PC-9 (cell line): ENCODE data around the gene GLRA1. TPM values are rescaled to one million over a fixed set of nuclear protein-coding genes. Genes with fewer than 3 reads are reported as not detected.

Experiments
- BruUV-seq: library from RNA; stranded (reverse); fragments of 400-500 nt; replicated peaks from 2 replicates; lab custom pipeline; 2021; lab: Mats Ljungman, UMichigan
- CTCF ChIA-PET: fragments of 300-600 bp; sonication (Branson Sonifier 250); formaldehyde crosslinking; loops from one replicate; lab custom pipeline; 2022; ENCODE audit warnings: antibody characterized with exemption; lab: Charles Lee
- POLR2A ChIA-PET: fragments of 300-600 bp; sonication (Branson Sonifier 250); formaldehyde crosslinking; loops from one replicate; lab custom pipeline; 2022; ENCODE audit warnings: antibody characterized with exemption; ENCODE audit not compliant: unreplicated experiment; lab: Charles Lee
- DNase-seq, 2 experiments: peaks; one replicate each; pipeline versions ENCODE4 v3.0.0 to v3.0.0-alpha.2; 2015 to 2022; ENCODE audit warnings: mixed read lengths in 1 of 2
- H2AFZ ChIP-seq: fragments of 200-600 bp; sonication (generic); 2 replicates; pipeline ENCODE4 v1.8.1; 2017; ENCODE audit warnings: antibody characterized with exemption
- H3F3A ChIP-seq: fragments of 200-600 bp; sonication (generic); 2 replicates; pipeline ENCODE4 v1.8.1; 2017; ENCODE audit warnings: antibody characterized with exemption, mild to moderate bottlenecking, low read depth; ENCODE audit not compliant: insufficient read depth
- H3K27ac ChIP-seq: fragments of 200-600 bp; sonication (generic); 2 replicates; pipeline ENCODE4 v1.6.1; 2016; ENCODE audit warnings: mixed run types
- H3K27me3 ChIP-seq: fragments of 200-600 bp; sonication (generic); 2 replicates; pipeline ENCODE4 v1.6.1; 2016; ENCODE audit warnings: low read depth, mixed run types; ENCODE audit not compliant: insufficient read depth
- H3K36me3 ChIP-seq: fragments of 200-600 bp; sonication (generic); 2 replicates; pipeline ENCODE4 v1.6.1; 2016; ENCODE audit warnings: low read depth, mixed run types
- H3K4me1 ChIP-seq: fragments of 200-600 bp; sonication (generic); replicated peaks from 2 replicates; pipeline ENCODE4 v1.6.1; 2016; ENCODE audit warnings: mixed run types; ENCODE audit not compliant: insufficient read depth
- H3K4me2 ChIP-seq: fragments of 200-600 bp; sonication (generic); 2 replicates; pipeline ENCODE4 v1.6.1; 2017; ENCODE audit warnings: mixed run types
- H3K4me3 ChIP-seq: fragments of 200-600 bp; sonication (generic); 2 replicates; pipeline ENCODE4 v1.6.1; 2016; ENCODE audit warnings: mixed run types
- H3K79me2 ChIP-seq: fragments of 200-600 bp; sonication (generic); 2 replicates; pipeline ENCODE4 v1.6.1; 2017; ENCODE audit warnings: low read depth, mixed run types
- H3K9me2 ChIP-seq: fragments of 200-600 bp; sonication (generic); 2 replicates; pipeline ENCODE4 v1.8.1; 2017; ENCODE audit warnings: mild to moderate bottlenecking; ENCODE audit not compliant: insufficient read depth
- H3K9me3 ChIP-seq: fragments of 200-600 bp; sonication (generic); 2 replicates; pipeline ENCODE4 v1.8.1; 2016; ENCODE audit warnings: low read depth; ENCODE audit not compliant: insufficient read depth
- H4K20me1 ChIP-seq: fragments of 200-600 bp; sonication (generic); 2 replicates; pipeline ENCODE4 v1.8.1; 2017; ENCODE audit not compliant: insufficient read depth
- EZH2 ChIP-seq: fragments of 200-600 bp; sonication (generic); IDR thresholded peaks from 2 replicates; pipeline ENCODE4 v1.8.0; 2017; ENCODE audit warnings: antibody characterized with exemption, low read depth
- intact Hi-C: fragments of 100-400 bp; cut with micrococcal nuclease; formaldehyde crosslinking; loops from one replicate; pipeline ENCODE4 v1.10.0; 2022; ENCODE audit not compliant: unreplicated experiment
- total RNA-seq: library from RNA; stranded (reverse); gene quantifications from 2 replicates; pipeline ENCODE4 v1.2.3, GENCODE V29; 2021
- TF ChIP-seq, protein P1 (sequence below): fragments of 200-600 bp; sonication (generic); conservative IDR thresholded peaks from 2 replicates; pipeline ENCODE4 v1.6.1; 2017; ENCODE audit warnings: mixed run types, antibody characterized with exemption, mild to moderate bottlenecking, moderate library complexity

GLRA1 gene
- total RNA-seq, 1 experiment from 2014 or later, result not detected

DNA sequence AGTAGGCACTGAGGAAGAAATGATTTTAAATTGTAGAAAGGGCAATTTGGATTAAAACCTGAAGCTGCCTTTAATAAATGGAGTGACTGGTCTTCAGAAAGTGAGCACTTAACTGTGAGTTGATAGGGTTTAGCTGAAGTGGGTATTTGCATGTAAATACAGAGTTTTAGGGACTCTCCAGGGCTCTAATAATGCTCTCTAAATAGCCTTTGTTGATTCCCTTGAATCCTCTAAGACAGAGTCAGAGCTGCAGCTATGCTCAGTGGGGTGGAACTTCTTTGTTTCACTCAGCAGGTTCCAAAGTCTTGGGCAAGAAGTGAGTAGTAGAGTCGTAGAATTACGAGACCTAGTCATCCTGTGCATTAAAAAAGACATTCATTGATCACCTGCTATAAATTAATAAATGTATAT, 21.4 kb downstream of the GLRA1 start:
- Histone ChIP-seq H4K20me1 (peaks cover 3% of the 10 kb centered on the region; the same call in 1 of the 2 replicates), H2AFZ (no peak overlapping the region), H3K27me3 (peaks cover 12% of the 10 kb centered on the region; the same call in 1 of the 2 replicates), H3K9me2 (no peaks in the 10 kb centered on the region), H3K4me1 (no peaks in the 10 kb centered on the region), H3K27ac (no peak overlapping the region), H3F3A (no peaks in the 10 kb centered on the region), H3K36me3 (no peaks in the 10 kb centered on the region), H3K4me3 (no peak overlapping the region), H3K9me3 (no peaks in the 10 kb centered on the region), H3K4me2 (no peak overlapping the region), H3K79me2 (no peaks in the 10 kb centered on the region)
- ChIA-PET POLR2A (no interaction called here), CTCF (no interaction called here)
- TF ChIP-seq EZH2, result no peak
- TF ChIP-seq, protein P1, sequence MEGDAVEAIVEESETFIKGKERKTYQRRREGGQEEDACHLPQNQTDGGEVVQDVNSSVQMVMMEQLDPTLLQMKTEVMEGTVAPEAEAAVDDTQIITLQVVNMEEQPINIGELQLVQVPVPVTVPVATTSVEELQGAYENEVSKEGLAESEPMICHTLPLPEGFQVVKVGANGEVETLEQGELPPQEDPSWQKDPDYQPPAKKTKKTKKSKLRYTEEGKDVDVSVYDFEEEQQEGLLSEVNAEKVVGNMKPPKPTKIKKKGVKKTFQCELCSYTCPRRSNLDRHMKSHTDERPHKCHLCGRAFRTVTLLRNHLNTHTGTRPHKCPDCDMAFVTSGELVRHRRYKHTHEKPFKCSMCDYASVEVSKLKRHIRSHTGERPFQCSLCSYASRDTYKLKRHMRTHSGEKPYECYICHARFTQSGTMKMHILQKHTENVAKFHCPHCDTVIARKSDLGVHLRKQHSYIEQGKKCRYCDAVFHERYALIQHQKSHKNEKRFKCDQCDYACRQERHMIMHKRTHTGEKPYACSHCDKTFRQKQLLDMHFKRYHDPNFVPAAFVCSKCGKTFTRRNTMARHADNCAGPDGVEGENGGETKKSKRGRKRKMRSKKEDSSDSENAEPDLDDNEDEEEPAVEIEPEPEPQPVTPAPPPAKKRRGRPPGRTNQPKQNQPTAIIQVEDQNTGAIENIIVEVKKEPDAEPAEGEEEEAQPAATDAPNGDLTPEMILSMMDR, result no peak
- BruUV-seq, result no TSS peak
- intact Hi-C loops, result no loop called here
- no peak for DNase-seq

DNA sequence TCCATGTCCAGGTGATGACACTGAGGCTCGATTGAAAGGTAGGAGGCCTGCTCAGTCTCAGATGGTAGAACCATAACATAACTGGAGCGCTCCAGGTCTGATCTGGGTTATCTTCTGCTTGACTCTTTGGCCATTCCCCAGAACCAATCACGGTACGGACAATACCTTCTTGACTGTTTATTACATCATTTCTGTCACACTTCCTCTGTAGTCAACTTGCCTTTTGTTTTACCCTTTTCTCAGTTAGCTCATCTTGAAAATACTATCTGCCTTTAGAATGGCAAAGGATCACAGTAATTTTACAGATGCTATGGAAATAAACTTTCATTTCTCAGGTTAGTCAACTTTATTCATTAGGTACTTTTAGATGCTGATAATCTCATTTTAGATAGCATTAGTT, 22.4 kb downstream of the GLRA1 start:
- Histone ChIP-seq H3K36me3 (no peaks in the 10 kb centered on the region), H4K20me1 (peaks cover 3% of the 10 kb centered on the region; the same call in 1 of the 2 replicates), H3K4me2 (no peak overlapping the region), H3K27me3 (peaks cover 12% of the 10 kb centered on the region; the same call in 1 of the 2 replicates), H3K9me2 (no peaks in the 10 kb centered on the region), H3K27ac (no peak overlapping the region), H3K9me3 (no peaks in the 10 kb centered on the region), H3K4me3 (no peak overlapping the region), H3K4me1 (no peaks in the 10 kb centered on the region), H3F3A (no peaks in the 10 kb centered on the region), H2AFZ (no peak overlapping the region), H3K79me2 (no peaks in the 10 kb centered on the region)
- POLR2A ChIA-PET, result no interaction called here
- CTCF ChIA-PET, result no interaction called here
- no peak for TF ChIP-seq EZH2
- TF ChIP-seq, protein P1, result no peak
- no TSS peak for BruUV-seq
- intact Hi-C loops, result no loop called here
- no peak for DNase-seq

DNA sequence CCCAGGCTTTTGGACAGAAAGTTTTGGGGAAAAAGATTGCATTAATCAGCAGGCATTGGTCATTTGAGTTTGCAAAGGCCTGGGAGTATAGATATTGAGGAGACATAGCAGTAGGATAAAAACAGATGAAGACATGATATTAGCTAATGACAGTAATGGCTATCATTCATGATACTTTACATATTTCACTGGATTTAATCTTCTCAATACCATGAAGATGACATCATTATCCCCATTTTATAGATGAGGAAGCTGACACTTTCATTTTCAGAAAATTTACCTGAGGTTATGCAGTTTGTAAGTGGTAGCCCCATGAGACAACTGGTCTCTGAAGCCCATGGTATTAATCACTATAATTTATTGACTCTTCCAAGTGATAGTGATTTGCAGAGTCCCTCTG, 23.0 kb downstream of the GLRA1 start:
- H3F3A ChIP-seq, result no peaks in the 10 kb centered on the region
- ChIA-PET CTCF (no interaction called here), POLR2A (no interaction called here)
- no peaks in the 10 kb centered on the region for H3K9me3 ChIP-seq
- no peaks in the 10 kb centered on the region for H3K79me2 ChIP-seq
- H3K4me1 ChIP-seq, result no peaks in the 10 kb centered on the region
- intact Hi-C loops, result no loop called here
- H3K4me3 ChIP-seq, result no peak overlapping the region
- TF ChIP-seq, protein P1, result no peak
- TF ChIP-seq EZH2, result no peak
- no TSS peak for BruUV-seq
- DNase-seq, result no peak
- peaks cover 9% of the 10 kb centered on the region; the same call in 1 of the 2 replicates for H3K27me3 ChIP-seq
- no peak overlapping the region for H3K27ac ChIP-seq
- H4K20me1 ChIP-seq, result peaks cover 3% of the 10 kb centered on the region; the same call in 1 of the 2 replicates
- no peak overlapping the region for H2AFZ ChIP-seq
- no peaks in the 10 kb centered on the region for H3K9me2 ChIP-seq
- no peaks in the 10 kb centered on the region for H3K36me3 ChIP-seq
- no peak overlapping the region for H3K4me2 ChIP-seq
